C4-2B (cell line): ENCODE measurements around the gene PHYHD1.

Experiments used
- ZFX ChIP-seq: fragments of 450-650 bp; IDR thresholded peaks from 2 replicates; pipeline ENCODE4 v1.6.1; 2017
- TF ChIP-seq, protein P1 (sequence below): fragments of 450-650 bp; conservative IDR thresholded peaks from 2 replicates; pipeline ENCODE4 v1.5.1; 2017; ENCODE audit warnings: mild to moderate bottlenecking

DNA sequence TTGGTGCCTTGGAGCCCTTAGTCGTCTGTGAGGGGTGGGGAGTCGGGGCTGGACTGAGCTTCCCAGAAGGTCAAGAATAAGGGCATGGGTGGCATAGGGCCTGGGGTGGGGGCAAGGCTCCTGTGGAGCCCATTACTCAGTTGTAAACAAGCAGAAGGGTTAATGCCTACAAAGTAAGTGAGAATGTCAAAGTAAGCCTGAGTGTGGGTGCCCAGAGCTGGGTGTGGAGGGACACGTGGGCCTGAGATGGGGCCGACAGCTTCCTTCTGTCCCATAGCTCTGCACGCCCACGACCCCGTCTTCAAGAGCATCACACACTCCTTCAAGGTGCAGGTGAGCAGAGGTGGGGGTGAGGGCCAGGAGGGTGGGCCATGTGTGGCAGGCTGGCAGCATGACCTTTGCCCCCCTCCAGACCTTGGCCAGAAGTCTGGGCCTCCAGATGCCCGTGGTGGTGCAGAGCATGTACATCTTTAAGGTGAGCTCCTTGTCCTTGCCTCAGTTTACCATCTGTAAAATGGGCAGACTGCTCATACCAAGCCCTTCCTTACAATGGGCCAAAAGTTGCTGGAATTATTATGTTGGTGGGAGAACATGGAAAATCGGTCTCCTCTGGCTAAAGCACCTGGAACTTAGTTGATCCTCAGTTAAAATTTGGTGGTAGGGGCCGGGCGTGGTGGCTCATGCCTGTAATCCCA lies 15.5 kb downstream of the PHYHD1 start:
- TF ChIP-seq, protein P1, sequence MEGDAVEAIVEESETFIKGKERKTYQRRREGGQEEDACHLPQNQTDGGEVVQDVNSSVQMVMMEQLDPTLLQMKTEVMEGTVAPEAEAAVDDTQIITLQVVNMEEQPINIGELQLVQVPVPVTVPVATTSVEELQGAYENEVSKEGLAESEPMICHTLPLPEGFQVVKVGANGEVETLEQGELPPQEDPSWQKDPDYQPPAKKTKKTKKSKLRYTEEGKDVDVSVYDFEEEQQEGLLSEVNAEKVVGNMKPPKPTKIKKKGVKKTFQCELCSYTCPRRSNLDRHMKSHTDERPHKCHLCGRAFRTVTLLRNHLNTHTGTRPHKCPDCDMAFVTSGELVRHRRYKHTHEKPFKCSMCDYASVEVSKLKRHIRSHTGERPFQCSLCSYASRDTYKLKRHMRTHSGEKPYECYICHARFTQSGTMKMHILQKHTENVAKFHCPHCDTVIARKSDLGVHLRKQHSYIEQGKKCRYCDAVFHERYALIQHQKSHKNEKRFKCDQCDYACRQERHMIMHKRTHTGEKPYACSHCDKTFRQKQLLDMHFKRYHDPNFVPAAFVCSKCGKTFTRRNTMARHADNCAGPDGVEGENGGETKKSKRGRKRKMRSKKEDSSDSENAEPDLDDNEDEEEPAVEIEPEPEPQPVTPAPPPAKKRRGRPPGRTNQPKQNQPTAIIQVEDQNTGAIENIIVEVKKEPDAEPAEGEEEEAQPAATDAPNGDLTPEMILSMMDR = no peak
- no peak for TF ChIP-seq ZFX
